NCI-H748 (cell line): ENCODE data around the gene GALK2.

Experiments used
- DNase-seq: peaks from one replicate; lab custom pipeline; 2025; ENCODE audit not compliant: unreplicated experiment; lab: John Stamatoyannopoulos, UW

GALK2 gene

DNA sequence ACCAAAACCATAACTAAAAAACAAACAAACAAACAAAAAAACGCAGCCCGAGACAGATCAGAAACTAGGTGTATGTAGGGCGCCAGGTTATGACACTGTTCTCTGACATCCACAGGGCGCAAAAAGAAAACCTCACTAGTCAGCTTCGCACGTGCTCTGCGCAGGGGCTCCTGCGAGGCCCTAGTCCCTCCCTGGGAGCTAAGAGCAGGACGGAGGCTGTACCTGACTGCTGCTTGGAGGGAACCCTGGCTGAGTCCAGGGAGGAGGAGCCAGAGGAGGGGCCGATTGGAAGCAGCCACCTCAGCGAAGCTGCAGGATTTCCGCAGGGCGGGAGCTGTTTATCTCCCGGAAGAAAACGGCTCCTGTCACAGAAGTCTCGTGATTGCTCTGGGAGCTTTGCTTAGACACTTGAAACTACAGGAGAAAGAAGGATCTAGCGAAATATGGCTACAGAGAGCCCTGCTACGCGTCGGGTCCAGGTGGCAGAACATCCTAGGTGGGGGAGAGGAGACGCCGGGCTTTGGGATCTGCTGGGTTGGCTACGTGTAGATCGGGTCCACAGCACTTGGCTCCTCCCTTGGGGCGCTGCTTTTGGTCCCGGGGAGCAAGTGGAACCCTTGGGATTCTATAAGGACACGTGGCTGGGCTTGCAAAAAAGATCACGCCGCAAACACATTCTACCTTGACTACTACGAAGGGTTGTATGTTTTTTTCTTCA, at the start of gene GALK2:
GALK2 (plus strand) TSS at position 368 of the 718 bp plus-strand sequence; CDS start at position 444, 76 bp downstream.
- DNase-seq: peak; percentile 89

DNA sequence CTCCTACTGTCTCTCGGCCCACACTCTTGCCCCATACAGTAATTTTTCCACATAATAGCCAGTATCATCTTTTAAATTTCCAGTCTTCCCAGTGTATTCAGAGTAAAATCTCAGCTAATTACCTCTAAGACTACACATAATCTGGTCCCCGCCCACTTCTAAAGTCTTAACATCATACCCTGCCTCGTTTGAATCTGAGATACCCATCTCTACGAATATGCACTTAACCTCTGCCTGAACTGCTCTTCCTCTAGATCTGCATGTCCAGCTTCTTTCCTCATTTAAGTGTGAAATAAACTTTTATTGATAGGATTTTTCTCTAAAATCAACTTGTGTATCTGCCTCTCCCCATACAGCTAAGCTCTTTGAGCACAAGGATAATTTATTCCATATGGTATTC, 49.2 kb upstream of the GALK2 start:
- DNase-seq: no peak

DNA sequence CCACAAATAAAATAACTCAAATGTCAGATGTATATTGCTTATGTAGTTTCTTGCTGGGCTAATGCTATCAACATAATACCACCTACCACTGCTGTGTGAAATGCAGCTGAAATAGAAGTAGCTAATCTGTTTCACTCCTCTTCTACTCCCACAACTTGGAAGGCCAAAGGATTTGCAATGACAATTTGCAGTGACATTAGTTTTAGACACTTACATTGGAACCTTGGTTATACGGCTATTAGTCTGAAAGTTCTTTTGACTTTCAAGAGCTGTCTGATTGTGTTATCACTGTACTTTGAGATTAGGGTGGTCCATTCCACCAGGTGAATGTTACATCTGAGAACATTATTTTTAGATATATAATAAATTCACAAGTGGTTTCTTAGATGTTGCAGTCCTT, 48.1 kb upstream of the GALK2 start:
- DNase-seq: no peak

DNA sequence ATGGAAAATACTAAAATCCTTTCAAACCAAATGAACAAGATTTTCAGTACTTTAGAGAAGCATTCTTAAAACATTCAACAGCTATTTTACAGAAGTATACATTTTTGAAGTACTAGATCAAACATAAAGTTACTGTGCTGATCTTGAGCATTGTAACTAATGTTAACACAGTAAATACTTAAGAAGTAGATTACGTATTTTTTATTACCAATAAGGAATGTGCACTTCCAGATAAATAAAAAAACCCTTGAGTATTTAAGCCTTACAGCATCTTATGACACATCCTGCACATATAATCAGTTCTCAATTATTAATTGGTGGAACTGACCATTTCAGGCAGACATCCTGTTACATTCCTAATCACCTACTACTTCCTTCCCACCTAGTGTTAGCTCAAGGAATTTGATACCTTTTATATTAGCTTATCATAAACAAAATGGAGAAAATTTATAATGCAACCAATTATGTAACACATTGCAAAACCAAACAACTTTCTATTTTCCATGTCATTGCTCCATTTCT, 47.4 kb upstream of the GALK2 start:
- DNase-seq: no peak

DNA sequence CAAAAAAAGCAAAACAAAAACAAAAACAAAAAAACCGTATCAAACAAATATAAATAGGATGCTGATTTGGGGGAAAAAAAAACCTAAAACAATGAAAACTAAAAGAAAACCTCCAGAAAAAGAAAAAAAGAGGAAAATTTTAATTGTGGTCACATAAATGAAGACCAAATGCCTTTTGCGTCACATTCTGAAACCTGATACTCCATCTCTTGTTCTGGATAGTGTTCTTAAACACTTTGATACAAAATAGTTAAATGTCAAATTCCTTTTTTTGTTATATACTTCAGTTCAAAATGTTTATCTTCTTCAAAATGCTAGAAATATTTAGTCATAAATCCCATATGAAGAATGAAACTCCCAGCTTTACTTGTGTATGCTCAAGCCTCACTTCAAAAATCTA, 45.7 kb upstream of the GALK2 start:
- no peak for DNase-seq

DNA sequence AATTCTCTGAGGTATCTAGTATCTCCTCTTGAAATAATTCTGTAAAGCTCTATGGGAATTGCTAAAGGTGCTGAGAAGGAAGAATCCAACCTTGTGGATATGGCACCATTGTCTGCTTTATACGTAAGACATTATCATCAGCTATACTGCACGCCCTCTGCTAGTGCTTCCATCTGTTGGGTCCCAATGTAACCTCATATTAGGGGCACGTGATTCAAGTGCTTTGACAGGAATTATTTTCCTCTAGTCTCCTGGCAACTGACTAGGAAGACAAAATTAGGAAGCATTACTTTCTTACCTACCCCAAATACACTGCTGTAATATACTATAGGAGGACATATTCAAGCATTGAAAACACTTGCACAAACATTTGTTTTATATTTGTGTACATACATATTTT, 38.6 kb upstream of the GALK2 start:
- DNase-seq: no peak

DNA sequence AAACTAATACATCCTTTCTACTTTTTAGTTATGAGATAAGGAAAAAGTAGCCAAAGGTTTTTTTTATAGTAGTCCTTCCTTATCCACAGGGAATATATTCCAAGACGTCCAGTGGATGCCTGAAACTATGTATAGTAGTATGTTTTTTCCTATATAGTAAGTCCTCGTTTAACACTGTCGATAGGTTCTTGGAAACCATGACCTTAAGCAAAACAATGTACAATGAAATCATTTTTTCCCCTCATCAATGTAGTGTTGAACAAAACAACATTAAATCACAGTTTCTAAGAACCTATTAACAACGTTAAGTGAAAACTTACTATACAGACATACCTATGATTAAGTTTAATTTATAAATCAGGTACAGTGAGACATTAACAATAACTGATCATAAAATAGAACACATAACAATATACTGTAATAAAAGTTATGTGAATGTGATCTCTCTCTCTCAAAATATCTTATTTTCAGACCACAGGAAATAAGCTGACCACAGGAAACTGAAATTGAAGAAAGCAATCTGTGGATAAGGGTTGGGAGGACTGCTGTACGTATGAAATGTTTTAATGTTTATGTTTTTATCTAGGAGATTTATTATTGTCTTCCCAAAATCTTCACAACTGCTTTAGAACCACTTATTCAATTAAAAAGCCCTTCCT, 35.2 kb upstream of the GALK2 start:
- no peak for DNase-seq

DNA sequence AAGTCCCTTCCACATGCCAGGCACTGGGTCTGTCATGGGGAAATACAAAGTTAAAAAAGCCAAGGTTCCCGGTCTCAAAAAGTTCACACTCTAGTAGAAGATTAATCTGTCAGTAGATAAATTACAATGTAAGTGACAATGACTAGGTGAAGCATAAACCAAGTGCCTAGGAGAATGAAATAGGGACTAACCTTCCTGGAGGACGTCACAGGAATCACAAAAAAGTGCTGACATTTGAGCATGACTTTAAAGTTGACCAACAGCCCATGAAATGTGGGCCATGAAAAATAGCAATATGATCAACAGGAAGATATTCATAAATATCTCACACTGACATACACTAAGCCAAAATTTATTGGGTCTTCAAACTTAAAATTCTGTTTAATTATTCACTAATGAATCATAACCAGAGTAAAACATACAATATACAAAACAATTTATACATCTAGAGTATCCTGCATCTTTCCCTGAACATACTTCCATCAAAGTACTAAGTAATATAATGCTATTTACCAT, 34.6 kb upstream of the GALK2 start:
- no peak for DNase-seq

DNA sequence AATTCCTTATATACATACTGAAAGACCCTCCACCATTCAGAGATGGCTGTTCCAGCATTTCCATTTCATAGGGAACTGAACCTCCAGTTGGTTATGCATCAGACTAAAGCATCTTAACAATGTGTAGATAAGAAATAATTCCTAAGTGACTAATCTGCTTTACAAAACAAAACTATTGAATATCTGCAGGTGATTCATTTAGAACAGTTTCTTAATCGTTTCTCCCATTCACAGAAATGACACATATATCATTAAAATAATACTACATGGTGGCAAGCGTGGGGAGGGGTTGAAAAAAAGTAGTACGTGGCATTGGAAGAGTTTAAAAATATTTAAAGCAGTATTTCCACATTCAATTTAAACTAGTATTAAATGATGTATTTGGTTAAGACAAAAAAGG, 34.1 kb upstream of the GALK2 start:
- DNase-seq: no peak

DNA sequence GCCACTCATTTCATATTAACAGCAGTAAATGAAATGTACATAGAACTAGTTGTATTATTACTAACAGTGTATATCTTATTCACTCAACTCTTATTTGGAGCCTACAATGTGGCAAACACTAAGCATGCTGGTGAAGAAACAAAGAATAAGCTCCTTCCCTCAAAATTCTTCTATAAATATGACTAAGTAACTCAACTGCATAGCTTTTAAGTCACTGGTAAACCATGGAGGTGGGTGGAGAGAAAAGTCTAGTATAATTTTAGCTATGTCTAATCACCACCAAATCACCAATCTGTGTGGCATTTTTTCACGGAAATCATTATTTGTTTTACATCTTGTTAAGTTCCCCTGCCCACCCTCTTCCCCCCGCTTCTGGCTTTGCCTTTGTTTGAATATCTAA, 32.2 kb upstream of the GALK2 start:
- no peak for DNase-seq

DNA sequence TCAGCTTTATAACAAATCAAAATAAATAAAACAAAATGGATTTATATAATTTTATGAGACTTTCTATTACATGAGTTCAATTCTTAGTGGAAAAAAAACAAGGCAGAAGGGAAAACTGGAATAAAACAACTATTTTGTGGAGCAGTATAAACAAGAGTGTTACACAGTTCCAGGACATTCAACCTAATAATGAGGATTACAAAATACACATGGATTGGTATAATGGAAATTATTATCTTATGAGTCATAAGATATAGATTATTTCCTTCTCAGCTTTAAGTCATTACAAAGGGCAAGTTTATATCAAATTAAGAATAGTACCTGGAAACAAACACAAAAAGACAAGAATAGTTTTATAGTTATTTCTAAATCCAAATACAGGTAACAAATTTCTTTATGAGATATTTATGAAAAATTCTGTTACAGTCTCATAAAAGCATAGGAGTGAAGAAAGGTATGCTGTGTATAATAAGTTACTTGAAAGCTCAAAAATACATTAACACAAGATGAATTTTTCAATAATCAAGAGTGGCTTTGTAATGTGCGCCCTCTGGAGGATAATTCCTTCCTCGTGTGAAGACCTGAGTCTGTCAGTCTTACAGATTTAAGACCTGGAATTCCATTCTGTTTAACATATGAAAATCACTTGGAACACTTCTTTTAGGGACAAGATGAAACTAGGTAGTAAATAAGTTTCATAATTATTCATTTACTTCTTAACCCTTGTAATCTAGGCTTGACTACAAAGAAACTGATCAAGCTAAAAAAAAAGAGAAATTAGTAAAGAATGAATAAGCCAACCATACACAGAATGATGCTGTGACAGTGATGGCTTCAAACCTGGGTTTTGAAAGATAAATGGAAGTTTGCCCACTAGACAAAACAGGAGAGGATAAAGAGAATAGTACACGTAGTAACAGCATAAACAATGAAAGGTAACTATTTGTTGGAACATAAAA, 24.1 kb upstream of the GALK2 start:
- peak; percentile 34 for DNase-seq

DNA sequence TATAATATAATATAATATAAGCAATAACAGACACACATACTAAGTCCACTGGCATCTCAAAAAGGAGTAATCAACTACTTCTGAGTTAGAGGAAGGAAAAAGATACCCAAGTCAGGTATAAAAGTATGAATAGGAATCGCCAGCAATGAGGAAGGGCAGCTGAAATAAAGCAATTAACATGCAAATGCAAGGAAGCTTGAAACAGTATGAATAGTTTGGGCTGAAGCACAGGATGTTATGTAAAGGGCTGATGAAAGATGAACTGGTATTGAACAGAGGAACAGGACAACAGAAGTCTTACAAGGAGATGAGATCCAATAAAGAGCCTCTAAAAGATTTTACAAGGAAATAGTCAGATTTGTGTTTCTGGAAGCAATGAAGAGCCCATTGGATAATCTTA, 21.7 kb upstream of the GALK2 start:
- DNase-seq: no peak

DNA sequence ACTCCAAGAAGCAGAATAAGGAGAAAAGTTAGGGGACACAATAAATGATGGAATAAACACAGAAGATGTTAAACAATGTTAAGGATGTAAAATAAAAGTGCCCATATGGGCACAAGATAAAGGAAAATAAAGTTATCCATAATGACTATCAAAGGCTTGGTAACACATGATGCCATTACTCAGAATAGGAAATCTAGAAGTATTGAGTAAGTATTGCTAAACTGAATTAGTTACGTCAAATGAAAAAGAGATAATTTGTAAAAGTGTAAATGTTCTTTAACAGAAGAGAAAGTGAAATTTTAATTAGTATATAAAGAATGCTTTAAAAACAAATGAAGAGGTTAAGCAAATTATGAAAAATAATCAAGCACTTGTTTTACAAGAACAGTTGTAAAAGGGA, 21.3 kb upstream of the GALK2 start:
- no peak for DNase-seq

DNA sequence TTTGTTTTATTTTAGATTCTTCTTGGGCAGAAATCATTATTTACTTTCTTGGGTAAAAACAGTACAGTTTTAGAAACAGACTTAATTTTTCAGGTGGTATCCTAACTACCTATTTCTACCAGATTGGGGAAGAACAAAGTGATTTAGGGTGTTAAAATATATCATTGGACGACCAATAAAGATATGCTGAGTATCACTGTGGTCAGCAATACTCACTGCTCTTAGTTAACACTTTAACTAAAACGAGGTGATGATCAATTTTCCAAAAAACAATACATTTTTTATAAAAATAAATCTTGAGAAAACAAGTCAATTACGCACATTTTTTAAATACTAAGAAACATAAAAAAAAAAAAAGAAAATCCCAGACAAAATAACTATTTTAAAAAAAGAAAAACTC, 18.2 kb upstream of the GALK2 start:
- DNase-seq: no peak

DNA sequence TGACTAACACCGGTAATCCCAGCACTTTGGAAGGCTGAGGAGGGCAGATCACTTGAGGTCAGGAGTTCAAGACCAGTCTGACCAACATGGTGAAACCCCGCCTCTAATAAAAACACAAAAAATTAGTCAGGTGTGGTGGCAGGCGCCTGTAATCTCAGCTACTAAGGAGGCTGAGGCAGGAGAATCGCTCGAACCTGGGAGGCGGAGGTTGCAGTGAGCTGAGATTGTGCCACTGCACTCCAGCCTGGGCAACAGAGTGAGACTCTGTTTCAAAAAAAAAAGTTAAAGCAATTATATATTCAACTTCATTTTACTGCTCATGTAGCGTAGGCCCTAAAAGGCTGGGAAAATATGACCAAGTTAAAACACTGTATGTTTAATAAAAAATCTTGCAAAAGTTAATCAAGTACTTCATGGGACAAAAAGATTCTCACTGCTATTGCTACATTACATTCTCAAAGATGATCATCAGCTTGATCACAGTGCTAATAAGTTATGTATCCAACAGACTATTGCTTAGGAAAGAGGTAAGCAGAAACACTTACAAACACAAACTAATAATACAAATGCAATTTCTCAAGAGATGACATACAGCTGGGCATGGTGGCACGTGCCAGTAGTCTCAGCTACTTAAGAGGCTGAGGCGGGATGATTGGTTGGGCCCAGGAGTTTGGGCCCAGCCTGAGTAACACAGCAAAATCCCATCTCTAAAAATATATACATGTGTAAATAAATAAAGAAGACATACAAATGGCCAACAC, 17.3 kb upstream of the GALK2 start:
- no peak for DNase-seq

DNA sequence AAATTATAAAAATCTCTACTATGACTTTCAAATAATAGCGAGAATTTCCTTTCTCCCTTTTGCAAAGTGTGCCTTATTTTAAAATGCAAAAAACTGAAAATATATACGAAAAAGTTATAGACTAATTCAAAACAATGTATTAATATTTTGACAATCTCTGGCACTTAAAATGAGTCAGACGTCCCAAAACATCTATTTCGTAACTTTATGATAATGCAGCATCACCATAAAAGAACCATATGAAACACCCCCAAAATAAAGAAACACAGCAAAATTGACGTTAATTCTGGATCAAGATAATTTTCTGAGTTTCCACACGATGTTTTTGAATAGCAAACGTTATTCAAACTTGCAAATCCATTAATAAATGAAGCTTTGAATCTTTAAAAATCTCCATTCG, 15.7 kb upstream of the GALK2 start:
- no peak for DNase-seq

DNA sequence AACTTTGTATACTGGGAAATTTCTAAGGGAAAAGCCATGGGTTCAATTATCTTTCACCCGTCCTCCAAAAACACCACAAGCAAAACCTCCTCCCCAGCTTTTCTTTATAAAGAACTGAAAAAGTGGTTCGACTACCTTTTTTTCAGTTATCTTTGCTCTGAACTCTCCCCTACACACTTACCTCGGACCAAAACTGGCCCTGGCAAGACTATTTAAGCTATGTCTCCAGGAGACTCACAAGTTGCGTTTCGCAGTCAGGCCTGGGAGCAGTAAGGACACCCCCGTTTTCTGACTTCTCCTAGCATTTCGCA, 15.3 kb upstream of the GALK2 start:
- DNase-seq: peak; percentile 18

DNA sequence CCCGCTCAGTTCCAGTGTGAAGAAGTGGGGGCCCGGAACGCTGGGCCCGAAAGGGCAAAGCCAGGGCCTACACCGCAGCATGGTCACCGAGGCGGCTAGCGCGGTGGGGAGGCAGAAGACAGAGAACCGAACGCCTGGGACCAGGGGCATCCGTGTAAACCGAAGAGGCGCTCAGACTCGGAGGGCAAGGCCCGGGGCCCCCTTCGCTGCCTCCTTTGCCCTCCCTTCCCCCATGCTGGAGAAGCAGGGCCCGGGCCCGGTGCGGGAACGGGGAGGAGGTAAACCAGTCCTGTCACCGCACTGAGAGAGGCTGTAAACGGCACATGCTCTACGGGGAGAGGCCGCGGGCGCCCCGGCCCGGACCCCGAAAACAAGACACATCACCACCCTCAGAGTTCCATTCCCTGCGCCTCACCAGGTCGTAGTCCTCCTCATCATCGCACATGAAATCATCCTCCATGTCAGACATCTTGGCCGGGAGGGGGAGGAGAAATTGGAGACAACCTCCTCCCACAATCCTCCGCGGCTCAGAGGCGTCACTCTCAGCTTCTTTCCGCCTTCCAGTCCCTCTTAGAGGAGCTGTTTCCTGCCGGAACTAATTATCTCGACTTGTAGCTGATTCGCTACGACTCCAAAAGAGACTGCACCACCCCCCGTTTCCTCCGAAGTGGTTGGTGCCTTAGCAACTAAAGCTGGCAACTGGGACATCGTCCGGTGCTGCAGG, 14.8 kb upstream of the GALK2 start, which contains the start of gene COPS2:
COPS2 (minus strand) TSS at position 490 of the 724 bp plus-strand sequence; CDS start at position 469, 21 bp downstream.
- DNase-seq: peak; percentile 96

DNA sequence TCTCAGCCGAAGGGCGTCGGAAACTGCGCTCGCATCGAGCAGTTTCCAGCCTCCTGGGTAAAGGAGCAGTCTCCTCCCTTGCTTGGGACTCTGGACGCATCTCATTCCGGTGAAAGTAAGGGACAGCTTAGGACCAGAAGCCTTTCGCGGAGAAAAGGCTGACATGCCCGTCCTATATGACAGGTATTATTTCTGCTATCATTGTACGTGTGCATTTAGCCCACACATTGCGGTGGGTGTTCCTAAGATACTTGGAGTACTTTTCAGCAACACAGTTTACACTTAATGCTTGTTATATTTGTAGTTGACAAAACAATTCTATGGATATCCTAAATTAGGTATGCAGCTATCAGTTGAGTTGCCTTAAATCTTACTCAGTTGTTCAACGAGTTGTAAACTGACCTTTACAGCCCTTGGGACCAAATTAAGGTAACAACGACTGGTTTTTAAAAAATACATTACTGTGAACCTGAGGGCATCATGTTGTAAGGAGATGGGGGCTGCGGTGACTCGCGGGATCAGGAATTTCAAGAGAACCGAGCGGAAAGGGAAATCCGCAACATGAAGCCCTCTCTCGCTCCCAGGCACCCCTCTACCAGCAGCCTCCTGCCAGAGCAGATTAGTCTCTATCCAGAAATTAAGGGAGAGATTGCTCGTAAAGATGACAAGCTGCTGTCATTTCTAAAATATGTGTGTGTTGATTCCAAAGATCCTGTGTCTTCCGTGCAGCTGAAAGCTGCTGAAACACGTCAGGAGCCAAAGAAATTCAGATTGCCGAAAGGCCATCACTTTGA, 14.0 kb upstream of the GALK2 start:
- DNase-seq: peak; percentile 22
